Endothelial cell of umbilical vein (primary cell): Measurements from ENCODE around the gene SORL1.

Source experiments
- CTCF ChIP-seq, 2 donors: IDR thresholded peaks; 1 replicate in 1 of 2; 2 replicates in 1 of 2; pipeline ENCODE4 v1.5.1; 2011; ENCODE audit warnings: low read length in 2 of 2, mild to moderate bottlenecking in 2 of 2, moderate library complexity in 2 of 2, control low read depth in 1 of 2, inconsistent platforms in 1 of 2, low read depth in 1 of 2; ENCODE audit not compliant: insufficient read depth in 1 of 2; ENCODE audit errors: extremely low read depth in 1 of 2
- EZH2 ChIP-seq: IDR thresholded peaks from 2 replicates; pipeline ENCODE4 v1.6.1; 2012; ENCODE audit warnings: borderline replicate concordance, low read depth, mild to moderate bottlenecking, moderate library complexity, low read length, inconsistent platforms; ENCODE audit not compliant: severe bottlenecking
- MAX ChIP-seq: IDR thresholded peaks from 2 replicates; pipeline ENCODE4 v1.6.1; 2011; ENCODE audit not compliant: insufficient read depth, insufficient read length
- POLR2A ChIP-seq: IDR thresholded peaks from 2 replicates; pipeline ENCODE4 v1.6.1; 2012; ENCODE audit warnings: low read depth, mild to moderate bottlenecking, control low read depth, low read length
- POLR2AphosphoS5 ChIP-seq: IDR thresholded peaks from 2 replicates; pipeline ENCODE4 v1.6.1; 2012; ENCODE audit warnings: low read depth, mild to moderate bottlenecking, control low read depth, low read length, moderate library complexity; ENCODE audit not compliant: insufficient read depth

GRCh38 chr11:121437686-121438078 lies 14.4 kb upstream of the SORL1 start:
- no peak for TF ChIP-seq POLR2A
- no peak for TF ChIP-seq EZH2
- no peak for TF ChIP-seq POLR2AphosphoS5
- TF ChIP-seq CTCF (IDR thresholded peaks at IDR 0.05; ENCODE audit: extremely low read depth in 1 of 2, insufficient read depth in 1 of 2, low read depth in 1 of 2, low read length in 2 of 2): no peak
- TF ChIP-seq MAX: no peak
